Astrocyte of the cerebellum (primary cell): Measurements from ENCODE around the gene OR2AJ1.

ENCODE experiments used
- DNase-seq: peaks from one replicate; pipeline ENCODE4 v3.0.0-alpha.2; 2011; ENCODE audit warnings: low read depth
- H3K4me3 ChIP-seq: 2 replicates; pipeline ENCODE4 v1.5.1; 2011; ENCODE audit warnings: mild to moderate bottlenecking, low read depth, low read length, moderate library complexity
- CTCF ChIP-seq: IDR thresholded peaks from 2 replicates; pipeline ENCODE4 v1.5.1; 2012; ENCODE audit warnings: low read length, low read depth, moderate library complexity, mild to moderate bottlenecking; ENCODE audit errors: missing control alignments
- in situ Hi-C: cut with HindIII; loops from 2 replicates; pipeline ENCODE4 v1.10.0; 2017; ENCODE audit warnings: low sequenced_read_pairs

OR2AJ1 gene

DNA sequence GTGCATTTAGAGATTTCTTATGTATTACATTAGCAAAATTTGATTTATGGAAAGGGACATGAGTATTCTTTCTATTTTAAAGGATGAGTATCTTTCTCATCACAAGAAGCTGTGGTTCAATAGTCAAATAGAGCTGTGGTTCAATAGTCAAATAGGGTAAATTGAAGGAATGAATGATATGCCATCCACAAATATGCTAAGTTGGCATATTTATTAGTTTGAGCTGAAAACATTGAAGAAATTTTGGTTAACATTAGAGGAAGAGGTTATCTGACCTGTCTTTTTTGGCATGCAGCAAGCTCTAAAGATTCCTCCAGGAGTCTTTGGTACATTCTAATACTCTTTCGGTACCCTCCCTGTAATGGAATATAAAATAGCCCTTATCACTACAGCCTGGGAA, 28.7 kb downstream of the OR2AJ1 start:
- no peak for DNase-seq
- in situ Hi-C loops = no loop called here
- no peak overlapping the region for H3K4me3 ChIP-seq
- no peak for TF ChIP-seq CTCF

GRCh38 chr1:247961791-247962190, 37.1 kb downstream of the OR2AJ1 start:
- in situ Hi-C loops = no loop called here
- DNase-seq = no peak
- TF ChIP-seq CTCF = no peak

GRCh38 chr1:247962911-247963588, 38.4 kb downstream of the OR2AJ1 start:
- in situ Hi-C loops = no loop called here
- no peak overlapping the region for H3K4me3 ChIP-seq
- DNase-seq = no peak
- no peak for TF ChIP-seq CTCF

More at GRCh38 chr1:247961791-247962190, 37.1 kb downstream of the OR2AJ1 start:
- no peak overlapping the region for H3K4me3 ChIP-seq

GRCh38 chr1:247964933-247965332, 40.2 kb downstream of the OR2AJ1 start, which contains the start of gene OR2AK2:
Gene OR2AK2 (plus strand): TSS chr1:247965233. CDS start chr1:247965377, 144 bp downstream.
- DNase-seq = no peak
- no peak within 1 kb of the TSS for H3K4me3 ChIP-seq
- no peak for TF ChIP-seq CTCF
- in situ Hi-C loops = no loop called here

DNA sequence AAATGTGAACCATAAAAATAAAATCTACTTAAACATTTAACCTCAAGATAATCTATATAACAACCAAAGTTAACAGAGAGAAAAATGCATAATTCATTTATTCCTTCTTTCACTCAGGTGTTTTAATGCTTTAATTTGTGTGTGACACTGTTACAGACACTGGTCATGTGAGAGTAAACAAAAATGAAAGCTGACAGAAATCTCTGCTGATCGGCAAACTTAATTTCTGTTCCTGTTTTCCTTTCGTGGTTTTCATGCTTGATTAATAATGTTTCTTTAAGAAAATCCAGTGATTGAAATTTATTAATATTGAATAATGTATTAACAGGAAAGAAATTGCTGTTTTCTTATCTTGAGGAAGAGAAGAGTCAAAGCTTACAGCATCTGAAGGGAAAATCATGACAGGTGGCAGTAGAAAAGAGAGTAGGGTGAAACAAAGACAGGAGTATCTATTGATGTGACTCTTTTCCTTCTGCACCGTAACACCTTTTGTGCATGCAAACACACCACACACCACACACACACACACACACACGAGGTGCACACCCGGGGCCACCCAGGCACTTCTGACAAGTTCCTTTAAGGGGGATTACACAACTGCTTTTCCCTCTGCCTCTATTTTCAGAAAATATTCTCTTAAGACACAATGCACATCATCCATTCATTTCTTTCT, 42.0 kb downstream of the OR2AJ1 start:
- no peak overlapping the region for H3K4me3 ChIP-seq
- in situ Hi-C loops = no loop called here
- DNase-seq = no peak
- no peak for TF ChIP-seq CTCF
